Raji (cell line): ENCODE data around the gene FHIT.

Experiments used
- POLR2A ChIP-seq: IDR thresholded peaks from 2 replicates; pipeline ENCODE4 v1.6.1; 2011; ENCODE audit warnings: low read depth, low read length, control low read depth; ENCODE audit not compliant: insufficient read depth

The FHIT gene

DNA sequence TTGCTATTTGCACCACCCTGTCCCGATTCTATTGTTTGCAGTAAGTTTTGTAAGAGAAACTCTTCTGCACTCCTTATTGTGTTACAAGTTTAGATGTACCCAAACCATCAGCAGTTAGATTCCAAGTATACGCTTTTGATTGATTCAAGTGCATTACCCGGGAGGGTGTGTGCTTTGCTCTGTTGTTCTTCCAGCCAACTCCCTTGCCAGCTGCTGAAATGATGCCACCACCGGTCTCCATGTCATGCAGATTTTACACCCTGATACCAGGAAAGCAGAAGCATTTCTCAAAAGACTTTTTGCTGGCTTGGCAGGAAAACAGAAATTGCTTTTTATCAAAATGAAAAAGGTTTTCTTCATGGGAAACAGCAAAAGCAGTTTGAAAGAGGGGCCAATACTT is 1194.8 kb downstream of the FHIT start:
- TF ChIP-seq POLR2A, result no peak

DNA sequence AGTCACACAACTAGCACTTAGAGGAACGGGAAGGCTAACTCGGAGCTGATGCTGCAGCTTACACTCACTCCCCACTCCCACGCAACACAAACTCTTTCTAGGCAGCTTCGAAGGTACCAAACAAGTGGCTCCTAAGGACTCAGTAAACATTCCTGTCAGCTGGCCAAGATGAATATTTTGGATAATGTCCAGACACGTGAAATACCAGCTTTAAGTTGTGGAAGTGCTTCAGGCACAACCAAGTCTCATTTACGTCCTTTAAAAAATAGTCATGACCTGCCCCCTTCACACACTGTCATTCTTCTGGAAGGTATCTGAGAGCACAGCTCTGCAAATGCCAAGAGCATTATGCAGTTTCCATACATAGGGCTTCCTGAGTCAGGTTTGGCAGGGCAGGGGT is 1195.5 kb downstream of the FHIT start:
- TF ChIP-seq POLR2A, result no peak

DNA sequence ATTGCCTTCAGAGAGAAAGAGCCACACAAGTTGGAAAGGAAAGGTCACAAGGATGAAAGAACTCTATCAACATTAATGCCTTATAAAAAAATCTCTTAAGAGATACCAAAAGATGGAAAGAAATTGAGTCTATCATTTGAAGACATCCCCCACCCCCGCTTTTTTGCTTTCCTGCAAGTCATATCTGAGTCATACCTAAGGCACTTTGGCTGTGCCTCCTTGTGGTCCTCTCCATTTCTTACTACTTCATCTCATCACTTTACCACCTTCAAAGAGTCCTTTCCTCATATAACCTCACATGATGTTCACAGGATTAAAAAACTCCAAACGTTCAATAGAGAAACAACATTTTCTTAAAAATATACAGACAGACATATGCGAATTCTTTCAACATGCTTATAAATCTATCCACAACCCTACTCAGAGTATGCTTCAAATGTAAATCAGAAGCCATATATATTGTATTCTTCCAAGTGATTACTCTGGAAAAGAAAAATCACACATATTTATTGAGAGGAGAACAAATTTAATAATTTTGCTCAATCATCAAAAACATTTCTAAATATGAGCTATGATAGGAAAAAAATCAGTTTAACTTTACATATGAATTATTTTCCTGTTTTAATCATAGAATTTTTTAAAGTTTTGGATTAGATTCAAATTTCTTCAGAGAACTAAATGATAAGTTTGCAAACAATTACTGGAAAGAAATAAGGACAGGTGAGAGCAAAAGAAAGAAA is 1197.6 kb downstream of the FHIT start:
- TF ChIP-seq POLR2A, result no peak

DNA sequence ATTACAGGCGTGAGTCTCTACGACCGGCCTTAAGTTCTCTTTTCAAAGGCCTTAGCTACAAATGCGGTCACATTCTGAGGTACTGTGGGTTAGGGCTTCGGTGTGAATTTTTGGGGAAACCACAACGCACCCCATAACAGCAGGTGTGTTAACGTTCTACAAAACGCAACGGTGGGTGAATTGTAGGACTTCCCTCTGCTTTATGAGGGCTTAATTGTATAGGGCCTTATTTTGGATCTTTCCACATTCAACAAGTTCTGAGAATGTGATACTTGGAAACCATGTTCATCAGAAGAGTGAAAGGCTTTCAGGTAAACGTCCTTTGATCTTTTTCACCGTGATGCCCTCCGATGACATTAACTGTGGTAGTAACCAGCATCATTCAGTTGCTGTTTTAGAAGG is 1202.8 kb downstream of the FHIT start:
- TF ChIP-seq POLR2A, result no peak

DNA sequence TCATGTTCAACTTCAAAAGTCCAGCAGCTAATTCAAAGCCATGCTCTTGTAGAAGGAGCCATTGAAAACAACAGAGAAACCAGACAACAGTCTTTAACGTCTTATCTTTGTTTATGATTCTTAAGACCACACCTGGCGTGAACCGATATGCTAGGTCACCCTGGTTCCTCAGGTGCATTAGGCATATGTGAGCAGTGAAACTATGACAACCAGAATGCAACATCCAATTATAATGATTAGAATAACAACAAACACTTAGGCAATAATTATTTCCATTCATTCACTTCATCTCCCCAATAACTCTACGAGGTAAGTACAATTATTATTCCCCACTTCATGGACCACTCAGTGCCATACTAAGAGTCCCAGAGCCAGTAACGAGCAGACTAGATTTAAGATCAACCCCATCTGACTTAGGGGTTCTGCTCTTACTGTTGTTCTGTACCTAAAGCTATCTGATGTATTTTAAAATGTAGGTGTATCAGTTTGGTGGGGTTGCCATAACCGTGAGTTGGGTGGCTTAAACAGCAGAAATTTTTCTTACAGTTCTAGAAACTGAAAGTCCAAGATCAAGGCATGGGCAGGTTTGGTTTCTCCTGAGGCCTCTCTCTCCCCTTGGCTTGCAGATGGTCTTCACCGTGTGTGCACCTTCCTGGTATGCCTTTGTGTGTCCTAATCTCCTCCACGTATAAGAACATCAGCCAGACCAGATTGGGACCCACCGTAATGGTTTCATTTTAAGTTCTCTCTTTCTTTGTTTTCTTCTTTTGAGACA is 1203.6 kb downstream of the FHIT start:
- TF ChIP-seq POLR2A, result no peak

DNA sequence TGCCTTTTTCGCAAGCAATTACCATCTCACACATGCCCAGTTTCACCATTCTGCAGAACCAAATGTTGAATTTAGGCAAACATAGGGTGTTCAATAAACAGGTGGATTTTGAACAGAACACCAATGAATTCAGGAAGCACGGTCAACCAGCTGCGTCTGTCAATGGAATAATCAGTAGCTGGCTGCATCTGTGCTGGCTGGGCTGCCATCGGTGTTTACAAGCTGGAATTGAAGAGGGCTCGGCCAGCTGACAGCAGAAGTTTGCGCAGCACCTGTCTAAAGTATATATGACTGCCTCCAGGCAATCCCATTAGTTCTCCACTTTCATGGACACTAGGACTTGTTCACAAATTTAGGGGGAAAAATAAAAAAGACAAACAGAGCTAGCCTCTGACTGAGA is 1205.0 kb downstream of the FHIT start:
- no peak for TF ChIP-seq POLR2A

DNA sequence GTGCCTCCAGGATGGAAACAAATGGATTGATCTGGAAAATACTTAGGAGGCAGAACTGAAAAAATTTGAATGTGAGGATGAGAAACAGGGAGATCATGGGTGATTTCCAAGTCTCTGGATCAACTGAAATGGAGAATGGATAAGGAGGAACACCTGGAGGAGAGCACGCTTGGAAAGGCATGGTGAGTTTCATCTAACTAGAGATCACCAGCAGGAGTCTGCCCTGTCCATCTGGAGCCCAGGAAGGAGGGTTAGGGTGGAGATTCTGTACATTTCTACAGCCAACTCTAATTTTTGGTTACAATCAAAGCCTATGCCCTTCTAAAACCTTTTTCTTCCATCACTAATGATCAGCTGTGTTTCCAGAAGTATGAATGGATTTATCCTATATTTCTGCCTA is 1205.6 kb downstream of the FHIT start:
- TF ChIP-seq POLR2A, result no peak

DNA sequence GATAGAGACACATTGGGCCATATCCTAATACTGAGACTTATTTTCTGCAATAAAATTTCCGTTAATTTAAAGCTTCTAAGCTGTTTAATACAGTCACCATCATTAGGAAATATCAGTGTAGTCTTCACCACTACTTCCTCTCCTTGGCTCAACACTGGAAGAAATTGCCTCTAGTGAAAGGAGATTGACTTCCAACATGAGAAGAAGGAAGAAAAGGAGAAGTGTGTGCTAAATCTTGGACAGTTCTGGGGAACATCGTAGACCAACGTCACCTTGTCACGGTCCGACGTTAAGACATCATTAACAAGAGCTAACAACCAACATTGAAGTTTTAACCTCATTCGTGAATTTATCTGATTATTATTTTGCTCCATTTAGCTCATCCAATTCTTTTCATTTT is 1214.4 kb downstream of the FHIT start:
- TF ChIP-seq POLR2A, result no peak

DNA sequence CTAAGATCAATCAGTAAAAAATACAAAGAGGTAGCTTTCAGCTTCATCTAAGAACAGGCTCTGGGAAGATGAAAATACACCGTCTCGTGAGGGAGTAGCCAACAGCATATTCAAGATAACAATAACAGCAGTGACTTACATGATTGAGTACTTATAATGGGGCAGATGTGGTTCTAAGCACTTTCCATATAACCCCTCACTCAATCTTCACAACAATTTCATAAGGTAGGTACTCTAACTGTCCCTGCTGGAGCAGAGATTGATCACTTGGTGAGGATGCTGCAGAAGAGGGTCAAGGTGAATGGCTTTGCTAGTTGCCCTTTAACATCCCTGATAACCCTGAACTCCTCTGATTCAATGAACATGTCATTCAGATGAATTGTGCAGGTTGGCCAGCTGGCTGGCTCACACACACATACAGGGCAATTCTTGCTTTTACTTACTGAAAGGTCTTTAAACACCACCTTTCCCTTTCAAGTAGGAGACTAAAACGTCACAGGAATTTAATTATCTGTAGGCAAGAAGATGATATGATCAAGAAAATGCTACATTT is 1217.3 kb downstream of the FHIT start:
- TF ChIP-seq POLR2A, result no peak

DNA sequence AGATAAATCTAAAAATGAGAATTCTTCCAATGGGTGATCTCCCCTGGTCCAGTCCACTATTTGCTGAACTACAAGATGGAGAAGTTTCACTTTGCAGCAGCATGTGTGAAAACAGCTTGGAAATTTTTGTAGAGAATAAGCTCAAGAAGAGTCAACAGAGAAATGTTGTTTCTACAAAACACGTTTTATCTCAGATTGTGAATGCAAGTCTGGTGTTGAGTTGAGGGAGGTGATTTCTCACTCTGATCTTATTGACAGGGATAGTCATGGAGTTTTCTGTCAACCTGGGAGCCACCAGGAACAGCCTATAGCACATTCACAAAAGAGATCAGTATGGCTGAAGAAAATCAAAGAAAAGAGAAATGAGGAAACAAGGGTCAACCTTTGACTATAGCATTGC is 1220.3 kb downstream of the FHIT start:
- TF ChIP-seq POLR2A, result no peak

DNA sequence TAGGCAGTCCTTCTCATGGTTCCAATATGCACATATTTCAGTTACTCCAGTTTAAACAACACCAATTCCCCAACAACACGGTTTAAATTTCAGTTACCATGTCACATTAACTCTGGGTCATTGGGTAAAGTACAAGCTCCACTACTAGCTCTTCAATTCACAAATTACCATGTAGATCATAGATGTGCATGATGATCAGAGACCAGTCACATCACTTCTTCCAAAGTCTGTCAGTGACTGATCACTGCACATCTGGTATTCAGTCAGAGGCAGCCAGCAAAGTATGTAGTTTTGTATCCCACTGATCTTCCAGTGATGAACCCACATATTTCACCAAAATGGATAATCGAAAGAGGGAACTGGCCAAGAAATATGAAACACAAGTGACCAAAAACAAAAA is 1223.0 kb downstream of the FHIT start:
- TF ChIP-seq POLR2A, result no peak

DNA sequence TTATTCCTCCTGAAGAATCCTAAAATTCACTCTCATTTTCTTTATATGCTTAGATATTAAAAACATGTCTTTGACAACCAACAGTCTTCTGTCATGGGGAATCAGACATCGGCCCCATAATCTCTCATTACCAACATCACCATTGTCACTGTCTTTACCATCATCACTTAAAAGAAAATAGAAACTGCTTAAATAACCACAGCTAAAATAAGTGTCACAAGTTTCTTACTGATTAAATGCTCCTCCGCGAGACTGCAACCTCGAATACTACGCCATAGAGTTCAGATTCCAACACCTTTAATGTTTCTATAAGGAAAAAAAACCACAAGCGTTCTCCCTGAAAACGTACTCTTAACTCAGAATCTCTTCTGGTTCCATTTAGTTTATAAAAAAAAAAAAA is 1223.9 kb downstream of the FHIT start:
- TF ChIP-seq POLR2A, result no peak

DNA sequence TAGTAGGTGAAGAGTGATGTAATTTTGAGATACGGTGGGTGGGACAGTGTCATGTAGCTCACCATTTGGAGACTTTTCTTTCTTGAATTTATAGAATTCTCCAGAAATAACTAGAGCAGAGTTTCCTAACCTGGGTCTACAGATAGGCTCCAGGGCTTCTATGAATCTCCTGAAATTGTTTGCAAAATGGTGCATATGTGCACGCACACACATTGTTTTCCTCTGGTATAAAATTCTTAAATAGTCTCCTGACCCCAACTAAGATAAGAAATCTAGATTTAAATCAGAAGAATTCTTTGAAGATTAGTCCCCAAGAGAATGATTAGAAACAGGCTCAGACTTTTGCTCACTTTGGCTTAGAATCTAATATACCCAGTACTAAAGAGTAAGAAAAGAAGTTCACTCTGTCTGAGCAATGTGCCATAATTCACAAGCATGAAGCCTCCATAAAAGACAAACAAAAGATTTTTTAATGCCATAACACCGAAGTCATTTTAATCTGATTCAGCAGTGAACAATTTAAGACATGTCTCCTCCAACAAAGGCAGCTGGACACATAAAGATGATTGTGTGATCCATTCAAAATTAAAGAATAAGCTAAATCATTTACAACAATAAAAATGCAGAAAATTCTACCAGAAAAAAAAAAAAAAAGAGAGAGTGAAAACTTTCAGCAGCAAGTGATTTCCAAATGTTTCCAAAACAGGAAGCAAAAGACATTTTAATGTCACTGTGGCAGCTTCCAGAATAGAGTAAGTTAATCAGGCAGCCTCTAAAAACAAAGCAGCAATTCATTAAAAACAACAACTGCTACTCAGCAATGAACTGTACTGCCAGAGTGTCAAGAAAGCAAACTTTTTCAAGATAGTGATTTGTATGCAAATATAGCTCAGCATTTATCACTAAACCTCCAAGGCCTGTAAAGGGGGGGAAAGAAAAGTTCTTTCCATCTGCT is 1225.9 kb downstream of the FHIT start:
- TF ChIP-seq POLR2A, result no peak

DNA sequence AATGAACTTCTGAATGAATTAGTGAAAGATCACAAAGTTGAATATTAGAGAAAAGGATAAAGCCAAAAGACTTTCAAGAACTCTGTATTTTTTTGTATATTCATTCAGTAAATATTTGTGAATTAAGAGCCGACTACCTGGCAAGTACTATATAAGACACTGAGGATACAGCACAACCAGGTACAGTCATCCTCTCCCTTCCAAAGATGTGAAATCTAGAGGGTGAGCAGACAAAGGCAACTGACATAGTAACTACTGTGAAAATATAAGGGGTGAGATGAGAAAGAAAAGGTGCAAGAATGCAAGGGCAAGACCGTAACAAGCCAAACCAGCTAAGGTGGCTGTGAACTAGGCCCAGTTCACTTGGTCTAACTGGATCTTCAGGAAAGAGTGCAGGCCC is 1226.9 kb downstream of the FHIT start:
- TF ChIP-seq POLR2A, result no peak

DNA sequence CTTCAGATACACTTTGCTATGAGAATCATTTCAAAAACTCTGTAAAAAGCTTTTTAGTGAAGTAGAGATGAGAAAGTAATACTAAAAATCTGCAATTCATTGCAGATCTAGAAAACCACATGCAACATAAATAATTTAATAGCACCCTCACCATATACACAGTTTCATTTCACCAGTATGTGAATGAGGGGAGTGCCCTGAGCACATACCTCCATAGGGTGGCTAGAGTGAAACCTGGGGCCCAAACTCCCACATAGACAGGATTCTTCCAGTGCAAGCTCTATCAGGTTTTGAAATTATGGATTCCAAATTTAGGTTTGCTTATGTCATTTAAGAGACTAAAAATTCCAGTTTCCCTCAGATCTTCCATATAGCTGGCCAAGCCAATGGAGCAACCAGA is 1228.1 kb downstream of the FHIT start:
- no peak for TF ChIP-seq POLR2A
